Measurements from ENCODE around the gene DGKD.

- TF ChIP-seq POLR2A (IDR thresholded peaks at IDR 0.05; ENCODE audit: low read depth, low read length) (no peak), TAF1 (IDR thresholded peaks at IDR 0.05; ENCODE audit: low read depth, low read length) (no peak), POLR2AphosphoS5 (IDR thresholded peaks at IDR 0.05; ENCODE audit: low read depth, low read length) (no peak), SPI1 (IDR thresholded peaks at IDR 0.05; ENCODE audit: low read depth, low read length) (no peak), PAX5 (IDR thresholded peaks at IDR 0.05; ENCODE audit: insufficient read depth, low read length, severe bottlenecking) (no peak), POU2F2 (IDR thresholded peaks at IDR 0.05; ENCODE audit: low read depth, low read length) (no peak)
Measured at GRCh38 chr2:233413559-233414272, 59.4 kb downstream of the DGKD start.

All from GM12891 (cell line).